Activated CD4-positive, alpha-beta memory T cell treated with anti-CD3 and anti-CD28 coated beads for 36 hours (primary cell): ENCODE results near the gene NSUN3. TPM values are rescaled to one million over a fixed set of nuclear protein-coding genes. Genes with fewer than 3 reads are reported as not detected.
"Not testable (repeated sequence)": the region's sequence is repeated elsewhere in the genome, so short reads cannot be mapped to it uniquely, and the experiment has no call there.

ENCODE experiments used
- CTCF ChIA-PET: fragments of 350-600 bp; sonication (Branson Sonifier 250); formaldehyde crosslinking; loops from one replicate; lab custom pipeline; 2021; ENCODE audit warnings: antibody characterized with exemption, inconsistent platforms; lab: Charles Lee
- POLR2A ChIA-PET: fragments of 350-600 bp; sonication (Branson Sonifier 250); formaldehyde crosslinking; loops from one replicate; lab custom pipeline; 2021; ENCODE audit warnings: antibody characterized with exemption; lab: Charles Lee
- DNase-seq: peaks from one replicate; pipeline ENCODE4 v3.0.0-alpha.2; 2020
- H3K27ac Mint-ChIP-seq: one replicate; pipeline ENCODE4 v1.8.0; 2021; ENCODE audit warnings: mixed read lengths
- H3K27me3 Mint-ChIP-seq: one replicate; pipeline ENCODE4 v1.8.0; 2021; ENCODE audit warnings: mixed read lengths
- H3K36me3 Mint-ChIP-seq: one replicate; pipeline ENCODE4 v1.8.0; 2021; ENCODE audit warnings: mixed read lengths
- H3K4me1 Mint-ChIP-seq: one replicate; pipeline ENCODE4 v1.8.0; 2021; ENCODE audit warnings: low read depth, mixed read lengths
- H3K4me3 Mint-ChIP-seq: one replicate; pipeline ENCODE4 v1.8.0; 2021; ENCODE audit warnings: mild to moderate bottlenecking, mixed read lengths
- H3K9me3 Mint-ChIP-seq: one replicate; pipeline ENCODE4 v1.8.0; 2021; ENCODE audit warnings: mixed read lengths
- intact Hi-C: fragments of 100-400 bp; cut with micrococcal nuclease; formaldehyde crosslinking; loops from one replicate; pipeline ENCODE4 v1.15.1; 2023
- total RNA-seq, 2 experiments: library from RNA; stranded (reverse); gene quantifications; one replicate each; pipeline ENCODE4 v1.2.3, GENCODE V29; 2021

NSUN3 gene
- total RNA-seq, 2 experiments from 2014 or later = 15.3 to 16.2 TPM

GRCh38 chr3:94071713-94072284 lies 8.9 kb downstream of the NSUN3 start:
- intact Hi-C loops = no loop called here
- peaks cover 49% of the 10 kb centered on the region for H3K36me3 Mint-ChIP-seq
- H3K9me3 Mint-ChIP-seq = peaks cover 9% of the 10 kb centered on the region
- H3K4me3 Mint-ChIP-seq = no peak overlapping the region
- ChIA-PET CTCF (interaction anchor here (1.9 to 3.8 kb wide), 2 partner anchors 34 to 68 kb away, joined by 5 to 52 read pairs; no protein-coding TSS in a partner anchor), POLR2A (no interaction called here)
- H3K27me3 Mint-ChIP-seq = no peaks in the 10 kb centered on the region
- DNase-seq = no peak
- H3K27ac Mint-ChIP-seq = no peak overlapping the region
- peaks cover 56% of the 10 kb centered on the region for H3K4me1 Mint-ChIP-seq

GRCh38 chr3:94076055-94076454 lies 13.2 kb downstream of the NSUN3 start:
- CTCF ChIA-PET = no interaction called here
- POLR2A ChIA-PET = no interaction called here
- H3K4me1 Mint-ChIP-seq = peaks cover 56% of the 10 kb centered on the region
- H3K9me3 Mint-ChIP-seq = no peaks in the 10 kb centered on the region
- peaks cover 49% of the 10 kb centered on the region for H3K36me3 Mint-ChIP-seq
- intact Hi-C loops = no loop called here
- DNase-seq = no peak
- H3K27ac Mint-ChIP-seq = no peak overlapping the region
- H3K4me3 Mint-ChIP-seq = no peak overlapping the region
- H3K27me3 Mint-ChIP-seq = no peaks in the 10 kb centered on the region

GRCh38 chr3:94080552-94080951 lies 17.7 kb downstream of the NSUN3 start:
- POLR2A ChIA-PET, H3K27ac Mint-ChIP-seq, H3K4me3 Mint-ChIP-seq, H3K9me3 Mint-ChIP-seq, intact Hi-C loops, H3K27me3 Mint-ChIP-seq: not testable (repeated sequence)
- Mint-ChIP-seq H3K4me1 (peaks cover 43% of the 10 kb centered on the region), H3K36me3 (peaks cover 35% of the 10 kb centered on the region)
- CTCF ChIA-PET = interaction anchor here (1.2 kb wide), 1 partner anchor 77 kb away, joined by 4 read pairs; no protein-coding TSS in a partner anchor
- DNase-seq = peak; percentile 8

GRCh38 chr3:94081884-94082283 lies 19.0 kb downstream of the NSUN3 start:
- no peak for DNase-seq
- peaks cover 28% of the 10 kb centered on the region for H3K36me3 Mint-ChIP-seq
- H3K9me3 Mint-ChIP-seq = no peaks in the 10 kb centered on the region
- no peak overlapping the region for H3K27ac Mint-ChIP-seq
- H3K4me3 Mint-ChIP-seq = no peak overlapping the region
- ChIA-PET POLR2A (no interaction called here), CTCF (no interaction called here)
- intact Hi-C loops = no loop called here
- no peaks in the 10 kb centered on the region for H3K27me3 Mint-ChIP-seq
- peaks cover 43% of the 10 kb centered on the region for H3K4me1 Mint-ChIP-seq

GRCh38 chr3:94082391-94082937 lies 19.6 kb downstream of the NSUN3 start:
- Mint-ChIP-seq H3K4me1 (peaks cover 43% of the 10 kb centered on the region), H3K27me3 (no peaks in the 10 kb centered on the region), H3K4me3 (no peak overlapping the region), H3K27ac (no peak overlapping the region), H3K36me3 (peaks cover 24% of the 10 kb centered on the region), H3K9me3 (no peaks in the 10 kb centered on the region)
- ChIA-PET CTCF (no interaction called here), POLR2A (no interaction called here)
- no peak for DNase-seq
- intact Hi-C loops = no loop called here

- Mint-ChIP-seq H3K27ac (no peak overlapping the region), H3K4me1 (peaks cover 35% of the 10 kb centered on the region)
Measured at GRCh38 chr3:94083261-94083660, 20.4 kb downstream of the NSUN3 start.

GRCh38 chr3:94089126-94089525 lies 26.3 kb downstream of the NSUN3 start:
- POLR2A ChIA-PET = no interaction called here
- no peak for DNase-seq
- intact Hi-C loops = no loop called here
- Mint-ChIP-seq H3K4me1 (no peaks in the 10 kb centered on the region), H3K36me3 (peaks cover 35% of the 10 kb centered on the region), H3K27ac (no peak overlapping the region), H3K9me3 (no peaks in the 10 kb centered on the region), H3K27me3 (no peaks in the 10 kb centered on the region), H3K4me3 (no peak overlapping the region)
- CTCF ChIA-PET = interaction anchor here (1.7 kb wide), 1 partner anchor 19 kb away, joined by 4 read pairs; no protein-coding TSS in a partner anchor

More at GRCh38 chr3:94083261-94083660, 20.4 kb downstream of the NSUN3 start:
- H3K9me3 Mint-ChIP-seq = no peaks in the 10 kb centered on the region
- H3K36me3 Mint-ChIP-seq = peaks cover 22% of the 10 kb centered on the region
- POLR2A ChIA-PET = no interaction called here
- intact Hi-C loops = no loop called here
- no peak for DNase-seq
- no peaks in the 10 kb centered on the region for H3K27me3 Mint-ChIP-seq
- H3K4me3 Mint-ChIP-seq = no peak overlapping the region
- CTCF ChIA-PET = no interaction called here

GRCh38 chr3:94092086-94092485 lies 29.2 kb downstream of the NSUN3 start:
- H3K4me3 Mint-ChIP-seq = no peak overlapping the region
- ChIA-PET CTCF (interaction anchor here (1.3 kb wide), 1 partner anchor 23 kb away, joined by 4 read pairs; no protein-coding TSS in a partner anchor), POLR2A (no interaction called here)
- intact Hi-C loops = no loop called here
- no peaks in the 10 kb centered on the region for H3K27me3 Mint-ChIP-seq
- H3K4me1 Mint-ChIP-seq = no peaks in the 10 kb centered on the region
- peaks cover 43% of the 10 kb centered on the region for H3K36me3 Mint-ChIP-seq
- no peak overlapping the region for H3K27ac Mint-ChIP-seq
- no peaks in the 10 kb centered on the region for H3K9me3 Mint-ChIP-seq
- no peak for DNase-seq

- CTCF ChIA-PET = no interaction called here
- Mint-ChIP-seq H3K4me3 (no peak overlapping the region), H3K36me3 (peaks cover 43% of the 10 kb centered on the region), H3K27ac (no peak overlapping the region), H3K4me1 (no peaks in the 10 kb centered on the region), H3K27me3 (no peaks in the 10 kb centered on the region), H3K9me3 (no peaks in the 10 kb centered on the region)
- intact Hi-C loops = no loop called here
- no peak for DNase-seq
- POLR2A ChIA-PET = no interaction called here
Measured at GRCh38 chr3:94093151-94093550, 30.3 kb downstream of the NSUN3 start.

GRCh38 chr3:94095111-94095510 lies 32.2 kb downstream of the NSUN3 start:
- no peak for DNase-seq
- Mint-ChIP-seq H3K9me3 (no peaks in the 10 kb centered on the region), H3K36me3 (peaks cover 44% of the 10 kb centered on the region), H3K4me1 (no peaks in the 10 kb centered on the region), H3K27me3 (no peaks in the 10 kb centered on the region), H3K27ac (no peak overlapping the region), H3K4me3 (no peak overlapping the region)
- intact Hi-C loops = no loop called here
- ChIA-PET POLR2A (no interaction called here), CTCF (no interaction called here)

GRCh38 chr3:94098452-94098851 lies 35.6 kb downstream of the NSUN3 start:
- DNase-seq = no peak
- POLR2A ChIA-PET = no interaction called here
- H3K9me3 Mint-ChIP-seq = no peaks in the 10 kb centered on the region
- no peak overlapping the region for H3K27ac Mint-ChIP-seq
- H3K36me3 Mint-ChIP-seq = peaks cover 35% of the 10 kb centered on the region
- CTCF ChIA-PET = no interaction called here
- no peaks in the 10 kb centered on the region for H3K4me1 Mint-ChIP-seq
- intact Hi-C loops = no loop called here
- H3K4me3 Mint-ChIP-seq = no peak overlapping the region
- no peaks in the 10 kb centered on the region for H3K27me3 Mint-ChIP-seq

GRCh38 chr3:94099311-94099710 lies 36.5 kb downstream of the NSUN3 start:
- H3K4me1 Mint-ChIP-seq = no peaks in the 10 kb centered on the region
- CTCF ChIA-PET = no interaction called here
- DNase-seq = no peak
- intact Hi-C loops = no loop called here
- POLR2A ChIA-PET = no interaction called here
- H3K4me3 Mint-ChIP-seq = no peak overlapping the region
- H3K9me3 Mint-ChIP-seq = no peaks in the 10 kb centered on the region
- H3K27ac Mint-ChIP-seq = no peak overlapping the region
- H3K27me3 Mint-ChIP-seq = no peaks in the 10 kb centered on the region
- H3K36me3 Mint-ChIP-seq = peaks cover 34% of the 10 kb centered on the region

- Mint-ChIP-seq H3K4me1 (no peaks in the 10 kb centered on the region), H3K4me3 (no peak overlapping the region), H3K27ac (no peak overlapping the region), H3K9me3 (no peaks in the 10 kb centered on the region), H3K36me3 (peaks cover 22% of the 10 kb centered on the region), H3K27me3 (no peaks in the 10 kb centered on the region)
- intact Hi-C loops = no loop called here
- POLR2A ChIA-PET = no interaction called here
- CTCF ChIA-PET = interaction anchor here (0.6 to 0.8 kb wide), 3 partner anchors 17 to 80 kb away, joined by 3 read pairs; no protein-coding TSS in a partner anchor
- DNase-seq = no peak
Measured at GRCh38 chr3:94101860-94102259, 39.0 kb downstream of the NSUN3 start.
